Stimulated activated CD4-positive, alpha-beta T cell treated with anti-CD3 and anti-CD28 coated beads, Interleukin-4, amount 100 ng/mL, for 1 hour (primary cell): Measurements from ENCODE around the gene MTA2.
"Not testable (repeated sequence)": the region's sequence is repeated elsewhere in the genome, so short reads cannot be mapped to it uniquely, and the experiment has no call there.

Experiments used
- DNase-seq: peaks from one replicate; pipeline ENCODE4 v3.0.0-alpha.2; 2020

Gene MTA2

DNA sequence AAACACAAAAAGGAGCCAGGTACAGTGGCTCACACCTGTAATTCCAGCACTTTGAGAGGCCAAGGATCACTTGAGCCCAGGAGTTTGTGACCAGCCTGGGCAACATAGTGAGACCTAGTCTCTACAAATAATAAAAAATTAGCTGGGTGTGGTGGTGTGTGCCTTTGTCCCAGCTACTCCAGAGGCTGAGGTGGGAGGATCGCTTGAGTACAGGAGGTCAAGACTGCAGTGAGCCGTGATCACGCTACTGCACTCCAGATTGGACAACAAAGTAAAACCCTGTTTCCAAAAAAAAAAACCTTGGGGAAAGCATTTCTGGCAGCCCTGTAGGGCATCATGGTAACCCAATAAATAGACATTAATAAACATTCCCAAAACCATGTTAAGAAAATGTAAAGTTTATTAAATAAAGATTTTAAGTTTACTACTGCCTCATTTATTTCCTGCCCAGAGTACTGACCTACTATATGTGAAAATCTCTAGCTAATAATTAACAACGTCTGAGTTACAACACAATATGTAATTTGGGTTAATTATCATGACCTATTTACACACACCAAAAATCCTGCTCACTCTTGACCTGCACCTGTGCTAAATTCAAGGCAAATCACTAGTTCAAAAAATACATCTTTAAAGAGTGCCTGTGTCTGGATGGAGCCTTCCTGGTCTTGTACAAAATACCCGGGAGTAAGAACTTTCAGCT lies 36.4 kb downstream of the MTA2 start:
- no peak for DNase-seq

DNA sequence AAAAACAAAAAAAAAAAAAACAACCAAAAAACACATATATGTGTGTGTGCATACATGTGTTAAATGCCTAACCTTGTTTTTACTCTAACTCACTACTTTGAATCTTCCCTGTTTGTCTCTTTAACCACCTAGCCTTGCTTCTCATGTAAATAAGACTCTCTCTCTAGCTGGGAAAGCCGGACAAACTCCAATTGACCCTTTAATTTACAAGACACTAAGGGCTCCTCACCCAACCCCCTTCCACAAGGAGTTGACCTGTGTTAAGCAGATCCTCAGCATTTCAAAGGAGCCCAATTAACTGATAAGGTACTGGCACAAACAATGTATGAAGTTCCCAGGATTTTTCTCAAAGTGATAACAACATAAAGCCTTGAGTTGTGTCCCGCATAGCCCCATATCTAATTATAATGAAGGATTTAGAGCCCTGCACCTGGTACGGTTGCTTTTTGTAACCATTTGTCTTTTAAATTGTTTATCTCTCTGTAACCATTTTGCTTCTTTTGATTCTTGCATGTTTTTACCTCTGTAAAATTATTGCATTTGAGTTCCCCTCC lies 39.9 kb downstream of the MTA2 start:
- DNase-seq: not testable (repeated sequence)

GRCh38 chr11:62560566-62561103 lies 41.0 kb downstream of the MTA2 start:
- peak; percentile 72 for DNase-seq

GRCh38 chr11:62559626-62560025 lies 42.0 kb downstream of the MTA2 start:
- DNase-seq: not testable (repeated sequence)

DNA sequence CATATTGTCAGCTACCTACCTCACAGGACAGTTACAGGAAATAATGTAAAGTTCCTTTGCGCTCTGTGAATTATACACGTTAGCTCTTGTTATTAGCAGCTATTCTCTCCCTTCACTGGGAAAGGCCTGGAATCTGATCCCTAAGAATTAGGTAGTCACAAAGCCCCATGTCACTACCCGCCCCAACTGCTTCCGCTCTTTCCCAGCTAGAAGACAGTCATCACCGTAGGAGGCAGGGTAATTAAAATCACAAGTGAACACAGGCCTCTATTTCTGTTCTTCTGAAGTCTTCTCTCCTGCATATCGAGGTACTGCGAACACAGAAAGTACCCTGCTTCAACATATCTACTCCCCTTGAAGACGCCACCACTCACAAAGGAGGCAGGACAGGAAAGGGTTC lies 42.5 kb downstream of the MTA2 start:
- DNase-seq: no peak

GRCh38 chr11:62558669-62559068 lies 43.0 kb downstream of the MTA2 start:
- no peak for DNase-seq

DNA sequence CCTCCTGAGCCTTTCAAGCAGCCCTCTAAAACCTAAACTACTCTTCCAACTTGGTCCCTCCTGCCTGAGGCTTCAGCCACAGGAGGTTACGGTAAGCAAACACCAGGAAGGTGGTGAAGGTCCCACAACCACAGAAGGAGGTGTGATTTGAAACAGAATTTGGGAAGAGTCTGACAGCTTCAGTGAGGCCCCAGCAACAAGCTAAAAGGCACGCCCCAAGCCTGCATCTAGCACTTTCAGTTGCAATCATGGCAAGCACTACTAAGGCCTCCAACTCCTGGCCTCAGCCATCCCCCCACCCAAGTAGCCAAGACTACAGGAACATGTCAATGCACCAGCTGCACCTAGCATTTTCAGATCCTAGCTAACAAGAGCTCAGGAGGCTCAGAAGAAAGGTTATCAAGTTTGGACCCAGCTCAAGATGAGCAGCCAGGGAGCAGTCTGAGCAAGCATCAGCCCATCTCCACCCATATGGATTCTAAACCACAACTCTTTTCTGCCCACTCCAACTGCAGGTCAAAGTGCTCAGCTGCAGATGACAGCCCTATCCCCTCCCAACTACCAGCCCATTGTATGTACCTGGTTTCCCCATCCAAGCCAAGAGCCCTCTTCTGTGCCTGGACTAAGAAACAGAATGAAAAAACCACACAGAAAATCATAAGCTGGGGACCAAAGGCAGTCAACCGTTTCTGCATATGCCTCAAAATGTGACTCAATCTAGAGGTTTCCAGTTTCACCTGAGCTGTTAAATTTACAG lies 44.6 kb downstream of the MTA2 start:
- no peak for DNase-seq

GRCh38 chr11:62556108-62556874 lies 45.4 kb downstream of the MTA2 start:
- DNase-seq: peak; percentile 58

- DNase-seq: no peak
Observed at GRCh38 chr11:62555464-62556107, 46.1 kb downstream of the MTA2 start.

- DNase-seq: no peak
Observed at GRCh38 chr11:62554387-62555167, 47.1 kb downstream of the MTA2 start.

- DNase-seq: no peak
Observed at GRCh38 chr11:62553839-62554361, 47.8 kb downstream of the MTA2 start.

DNA sequence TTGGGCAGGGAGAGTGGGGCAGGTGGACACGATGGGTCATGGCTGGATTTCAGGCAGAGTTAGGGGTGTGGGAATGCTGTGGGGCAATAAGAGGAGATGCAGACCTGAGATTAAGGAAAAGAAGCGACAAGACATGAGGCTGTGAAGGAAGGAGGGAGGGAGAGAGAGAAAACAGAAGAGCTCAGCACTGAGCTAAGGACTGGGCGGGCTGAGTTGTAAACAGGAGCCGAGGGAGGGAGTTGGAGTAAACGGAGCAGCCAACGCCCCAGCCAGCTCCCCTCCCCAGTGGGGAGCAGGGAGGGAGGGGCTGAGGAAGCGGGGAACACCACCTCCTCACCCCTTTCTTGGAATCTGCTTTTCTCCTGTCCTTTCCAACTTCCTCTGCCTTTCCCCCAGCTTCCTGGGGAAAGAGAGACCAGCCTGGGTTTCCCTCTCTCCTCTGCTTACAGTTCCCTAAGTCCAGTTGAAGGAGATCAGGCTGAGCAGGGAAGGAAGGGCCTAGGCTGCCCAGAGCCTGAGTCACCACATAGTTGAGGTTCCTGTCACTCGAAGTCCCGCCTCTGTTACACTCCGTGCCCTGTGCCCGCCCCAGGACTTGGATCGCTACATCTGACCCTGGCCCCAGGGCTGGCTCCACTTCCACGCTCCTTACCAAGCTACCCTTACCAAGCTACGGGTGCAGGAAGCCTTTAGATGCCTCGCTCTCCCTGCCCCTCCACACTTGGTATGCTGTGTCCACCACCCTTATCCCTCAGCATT lies 48.4 kb downstream of the MTA2 start:
- DNase-seq: peak; percentile 28

DNA sequence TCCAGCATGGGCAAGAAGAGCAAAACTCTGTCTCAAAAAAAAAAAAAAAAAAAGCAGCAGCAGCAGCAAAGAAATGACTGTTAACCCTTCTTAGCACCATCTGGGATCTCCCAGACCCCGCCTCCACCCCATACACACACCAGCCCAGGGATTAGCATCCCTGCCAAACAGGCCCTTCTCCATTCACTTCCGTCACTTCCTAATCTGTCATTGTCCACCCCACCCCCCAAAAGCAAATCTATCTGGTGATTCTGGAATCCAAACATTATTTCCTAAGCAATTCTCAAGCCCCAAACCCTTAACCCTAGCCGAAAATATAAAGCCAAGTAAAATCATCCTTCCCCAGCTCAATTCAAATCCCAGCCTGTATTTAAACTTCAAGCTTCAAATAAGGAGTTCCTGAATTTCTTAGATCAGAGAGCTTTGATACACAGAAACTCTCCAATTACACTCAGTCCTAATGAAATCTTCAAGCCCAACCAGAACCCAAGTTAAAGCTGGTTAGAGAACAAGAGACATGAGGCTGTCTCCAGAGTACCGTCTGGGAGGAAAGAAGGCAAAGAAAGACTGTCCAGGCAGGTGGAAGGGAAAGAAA lies 49.1 kb downstream of the MTA2 start:
- no peak for DNase-seq

DNA sequence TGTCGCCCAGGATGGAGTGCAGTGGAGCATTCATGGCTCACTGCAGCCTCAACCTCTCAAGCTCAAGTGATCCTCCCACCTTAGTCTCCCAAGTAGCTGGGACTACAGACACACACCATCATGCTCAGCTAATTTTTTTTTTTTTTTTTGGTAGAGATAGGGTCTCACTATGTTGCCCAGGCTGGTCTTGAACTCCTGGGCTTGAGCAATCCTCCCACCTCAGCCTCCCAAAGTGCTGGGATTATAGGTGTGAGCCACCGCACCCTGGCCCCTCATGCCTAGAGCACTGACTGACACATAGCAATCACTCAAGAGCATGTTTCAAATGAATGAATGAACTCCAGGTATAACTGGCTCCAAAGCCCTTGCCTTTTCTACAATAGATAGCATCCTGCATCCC lies 51.2 kb downstream of the MTA2 start:
- not testable (repeated sequence) for DNase-seq

DNA sequence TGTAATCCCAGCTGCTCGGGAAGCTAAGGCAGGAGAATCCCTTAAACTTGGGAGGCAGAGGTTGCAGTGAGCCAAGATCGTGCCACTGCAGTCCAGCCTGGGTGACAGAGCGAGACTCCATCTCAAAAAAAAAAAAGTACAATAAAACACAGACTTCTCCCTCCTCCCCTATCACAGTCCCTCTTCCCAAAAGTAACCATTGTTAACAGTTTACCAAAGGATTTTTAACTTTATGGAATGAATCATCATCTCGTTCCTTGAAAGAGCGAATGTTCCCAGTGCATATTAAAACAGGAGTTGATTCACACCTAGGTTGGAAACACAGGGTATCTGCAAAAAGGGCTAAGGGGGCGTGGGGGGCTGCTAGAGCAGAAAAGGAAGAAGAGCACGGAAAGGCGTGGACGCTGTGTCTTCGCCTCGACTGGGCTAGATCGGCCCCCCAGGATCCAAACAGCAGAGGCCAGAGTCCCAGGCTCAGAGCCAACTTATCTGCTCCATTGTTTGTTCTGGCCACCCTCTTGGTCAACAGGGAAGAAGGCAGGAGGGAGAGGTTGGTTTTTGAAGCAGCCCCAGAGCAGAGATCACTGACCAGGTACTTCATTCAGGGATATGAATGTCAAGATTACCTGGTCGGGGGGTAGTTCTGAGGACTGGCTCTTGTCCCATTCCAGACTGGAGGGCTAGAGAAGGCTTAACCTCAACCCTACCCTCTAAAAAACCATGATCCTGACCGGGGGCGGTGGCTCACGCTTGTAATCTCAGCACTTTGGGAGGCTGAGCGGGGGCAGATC lies 52.9 kb downstream of the MTA2 start:
- DNase-seq: no peak

- DNase-seq: no peak
Observed at GRCh38 chr11:62547691-62548281, 53.9 kb downstream of the MTA2 start.

DNA sequence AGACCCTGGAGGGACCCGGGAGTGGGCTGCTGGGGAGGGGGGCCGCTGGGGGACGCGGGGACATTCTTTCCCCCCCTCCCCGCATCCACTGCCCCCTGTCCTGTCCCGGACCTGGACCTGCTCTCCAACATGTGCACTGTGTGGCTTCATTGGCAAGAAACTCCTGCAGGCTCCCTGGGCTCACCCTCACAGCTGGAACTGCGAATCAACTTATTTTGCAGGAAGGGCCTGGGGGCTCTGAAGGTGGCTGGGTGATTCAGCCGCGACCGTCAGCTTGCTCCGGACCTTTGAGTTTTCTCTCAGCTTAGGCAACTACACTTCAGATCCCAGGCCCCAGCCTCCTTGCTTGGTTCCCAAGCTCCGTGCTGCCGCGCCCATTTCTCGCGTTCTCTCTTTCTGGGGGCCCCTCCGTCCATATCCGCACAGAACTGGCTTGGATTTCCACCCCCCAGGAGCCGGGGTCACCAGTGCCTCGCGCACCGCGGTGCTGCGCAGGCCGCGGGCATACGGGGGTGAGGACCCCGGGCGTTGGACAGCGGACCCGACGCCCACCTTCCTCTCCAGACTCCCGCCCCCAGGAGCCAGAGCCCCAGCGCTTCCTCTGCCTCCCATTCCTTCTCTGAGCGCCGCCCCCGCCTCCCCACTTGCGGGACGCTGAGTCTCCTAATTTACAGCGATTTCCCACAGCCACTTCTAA lies 54.6 kb downstream of the MTA2 start:
- DNase-seq: no peak

DNA sequence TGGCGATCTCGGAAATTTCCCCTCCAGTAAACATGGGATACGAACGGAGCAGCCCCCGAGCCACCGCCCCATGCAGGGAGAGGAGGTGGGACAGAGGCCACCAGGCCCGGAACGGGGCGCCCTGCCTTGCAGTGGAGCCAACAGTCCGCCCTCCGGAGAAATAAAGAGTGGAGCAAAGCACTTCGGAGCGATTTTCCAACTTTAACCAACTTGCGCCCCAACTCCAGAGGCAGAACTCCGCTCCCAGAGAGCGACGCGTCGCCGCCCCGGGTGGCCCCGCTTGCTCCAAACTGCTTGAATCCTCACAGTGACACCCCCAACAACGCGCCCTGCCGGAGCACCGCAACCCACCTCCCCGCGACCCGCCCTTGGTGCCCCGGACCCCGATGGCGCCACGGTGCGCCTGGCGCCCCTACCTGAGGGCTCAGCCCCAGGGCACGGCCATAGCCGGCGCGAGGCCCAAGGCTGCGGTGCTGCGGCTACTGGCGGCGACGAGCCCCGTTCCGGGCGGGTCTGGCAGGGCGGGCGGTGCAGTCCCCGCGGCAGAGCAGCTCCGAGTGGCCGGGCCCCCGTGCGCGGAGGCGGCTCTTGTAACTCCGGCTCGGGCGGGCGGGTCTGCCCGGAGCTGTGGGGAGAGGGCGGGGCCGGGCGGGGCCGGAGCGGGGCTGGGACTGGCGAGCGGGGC lies 55.3 kb downstream of the MTA2 start, which contains the start of gene AHNAK:
Gene AHNAK (minus strand): TSS at position 563 of the 685 bp plus-strand sequence. CDS start 10,708 bp downstream, outside the sequence.
- DNase-seq: peak; percentile 64
